Osteoblast (primary cell): ENCODE measurements around the gene PARVG. TPM values are rescaled to one million over a fixed set of nuclear protein-coding genes. Genes with fewer than 3 reads are reported as not detected.

Experiments used
- DNase-seq: peaks from one replicate; pipeline ENCODE4 v3.0.0; 2011; ENCODE audit warnings: low spot score, mixed read lengths; ENCODE audit not compliant: insufficient read length; ENCODE audit errors: missing footprints
- H2AFZ ChIP-seq: 2 replicates; pipeline ENCODE4 v1.6.0; 2011; ENCODE audit warnings: mild to moderate bottlenecking, low read length
- H3K27ac ChIP-seq: 2 replicates; pipeline ENCODE4 v1.5.1; 2011; ENCODE audit warnings: mild to moderate bottlenecking, low read depth, low read length, moderate library complexity
- H3K27me3 ChIP-seq: 2 replicates; pipeline ENCODE4 v1.6.0; 2012; ENCODE audit warnings: mild to moderate bottlenecking, control low read depth, inconsistent platforms, low read length, moderate library complexity; ENCODE audit not compliant: insufficient read depth
- H3K36me3 ChIP-seq: 2 replicates; pipeline ENCODE4 v1.5.1; 2011; ENCODE audit warnings: mild to moderate bottlenecking, low read length, control low read depth, moderate library complexity; ENCODE audit not compliant: insufficient read depth
- H3K4me1 ChIP-seq: 2 replicates; pipeline ENCODE4 v1.5.1; 2011; ENCODE audit warnings: mild to moderate bottlenecking, low read length, control low read depth, moderate library complexity; ENCODE audit not compliant: insufficient read depth
- H3K4me2 ChIP-seq: 2 replicates; pipeline ENCODE4 v1.6.0; 2011; ENCODE audit warnings: mild to moderate bottlenecking, low read length; ENCODE audit not compliant: insufficient read depth
- H3K4me3 ChIP-seq: fragments of 200-600 bp; sonication (generic); 3 replicates; pipeline ENCODE4 v1.5.1; 2012; ENCODE audit warnings: mild to moderate bottlenecking, low read length, inconsistent platforms; ENCODE audit not compliant: insufficient read depth
- H3K79me2 ChIP-seq: 2 replicates; pipeline ENCODE4 v1.6.0; 2012; ENCODE audit warnings: mild to moderate bottlenecking, low read length, control low read depth, inconsistent platforms; ENCODE audit not compliant: insufficient read depth
- H3K9me3 ChIP-seq: 2 replicates; pipeline ENCODE4 v1.5.1; 2011; ENCODE audit warnings: low read depth, low read length, control low read depth
- H4K20me1 ChIP-seq: 2 replicates; pipeline ENCODE4 v1.6.0; 2012; ENCODE audit warnings: mild to moderate bottlenecking, low read length, control low read depth; ENCODE audit not compliant: insufficient read depth
- CTCF ChIP-seq: IDR thresholded peaks from 2 replicates; pipeline ENCODE4 v1.5.1; 2011; ENCODE audit warnings: mild to moderate bottlenecking, low read depth, low read length, moderate library complexity; ENCODE audit errors: extremely low read depth
- total RNA-seq: library from RNA; depleted of rRNA; stranded (reverse); fragments of >200 nt; gene quantifications from 2 replicates; pipeline ENCODE4 v1.2.3, GENCODE V29; 2012

PARVG gene
- total RNA-seq, 1 donor = 1.1 TPM

GRCh38 chr22:44166498-44167276 is 14.0 kb upstream of the PARVG start:
- no peak for DNase-seq
- peaks cover 3% of the 10 kb centered on the region for H3K36me3 ChIP-seq
- no peak overlapping the region for H3K27ac ChIP-seq
- H3K4me3 ChIP-seq = no peak overlapping the region
- TF ChIP-seq CTCF = no peak
- no peaks in the 10 kb centered on the region for H3K4me1 ChIP-seq
- no peaks in the 10 kb centered on the region for H3K9me3 ChIP-seq
- H2AFZ ChIP-seq = no peak overlapping the region
- H3K4me2 ChIP-seq = no peak overlapping the region
- H3K27me3 ChIP-seq = no peaks in the 10 kb centered on the region
- H3K79me2 ChIP-seq = no peaks in the 10 kb centered on the region
- H4K20me1 ChIP-seq = no peaks in the 10 kb centered on the region

GRCh38 chr22:44167501-44167900 is 13.2 kb upstream of the PARVG start:
- no peak overlapping the region for H3K27ac ChIP-seq
- TF ChIP-seq CTCF = no peak
- no peak for DNase-seq

GRCh38 chr22:44168206-44168605 is 12.5 kb upstream of the PARVG start:
- DNase-seq = no peak
- no peak for TF ChIP-seq CTCF
- no peak overlapping the region for H3K4me2 ChIP-seq

More at GRCh38 chr22:44167501-44167900, 13.2 kb upstream of the PARVG start:
- H2AFZ ChIP-seq = no peak overlapping the region
- no peaks in the 10 kb centered on the region for H3K79me2 ChIP-seq
- H3K4me1 ChIP-seq = peaks cover 5% of the 10 kb centered on the region
- no peaks in the 10 kb centered on the region for H3K27me3 ChIP-seq
- H4K20me1 ChIP-seq = no peaks in the 10 kb centered on the region
- no peak overlapping the region for H3K4me3 ChIP-seq
- H3K4me2 ChIP-seq = no peak overlapping the region
- H3K9me3 ChIP-seq = no peaks in the 10 kb centered on the region
- H3K36me3 ChIP-seq = peaks cover 3% of the 10 kb centered on the region

GRCh38 chr22:44170470-44170869 is 10.3 kb upstream of the PARVG start:
- no peak overlapping the region for H2AFZ ChIP-seq

More at GRCh38 chr22:44168206-44168605, 12.5 kb upstream of the PARVG start:
- Histone ChIP-seq H3K79me2 (no peaks in the 10 kb centered on the region), H3K36me3 (peaks cover 3% of the 10 kb centered on the region), H3K9me3 (no peaks in the 10 kb centered on the region), H3K27ac (no peak overlapping the region), H3K4me1 (peaks cover 7% of the 10 kb centered on the region), H3K27me3 (no peaks in the 10 kb centered on the region), H3K4me3 (no peak overlapping the region), H4K20me1 (no peaks in the 10 kb centered on the region), H2AFZ (no peak overlapping the region)

More at GRCh38 chr22:44170470-44170869, 10.3 kb upstream of the PARVG start:
- Histone ChIP-seq H4K20me1 (no peaks in the 10 kb centered on the region), H3K36me3 (peaks cover 3% of the 10 kb centered on the region), H3K4me2 (no peak overlapping the region), H3K27me3 (no peaks in the 10 kb centered on the region), H3K4me3 (no peak overlapping the region), H3K4me1 (peaks cover 7% of the 10 kb centered on the region), H3K79me2 (no peaks in the 10 kb centered on the region), H3K27ac (no peak overlapping the region), H3K9me3 (no peaks in the 10 kb centered on the region)
- TF ChIP-seq CTCF = no peak
- DNase-seq = no peak
